NCI-H146 treated with DMSO at 0.1 percent for 48 hours (cell line): ENCODE results near the gene ISCA2.
"Not testable (repeated sequence)": the region's sequence is repeated elsewhere in the genome, so short reads cannot be mapped to it uniquely, and the experiment has no call there.

Experiments used
- DNase-seq: peaks from one replicate; lab custom pipeline; 2025; ENCODE audit not compliant: unreplicated experiment; lab: John Stamatoyannopoulos, UW

ISCA2 gene, protein sequence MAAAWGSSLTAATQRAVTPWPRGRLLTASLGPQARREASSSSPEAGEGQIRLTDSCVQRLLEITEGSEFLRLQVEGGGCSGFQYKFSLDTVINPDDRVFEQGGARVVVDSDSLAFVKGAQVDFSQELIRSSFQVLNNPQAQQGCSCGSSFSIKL

DNA sequence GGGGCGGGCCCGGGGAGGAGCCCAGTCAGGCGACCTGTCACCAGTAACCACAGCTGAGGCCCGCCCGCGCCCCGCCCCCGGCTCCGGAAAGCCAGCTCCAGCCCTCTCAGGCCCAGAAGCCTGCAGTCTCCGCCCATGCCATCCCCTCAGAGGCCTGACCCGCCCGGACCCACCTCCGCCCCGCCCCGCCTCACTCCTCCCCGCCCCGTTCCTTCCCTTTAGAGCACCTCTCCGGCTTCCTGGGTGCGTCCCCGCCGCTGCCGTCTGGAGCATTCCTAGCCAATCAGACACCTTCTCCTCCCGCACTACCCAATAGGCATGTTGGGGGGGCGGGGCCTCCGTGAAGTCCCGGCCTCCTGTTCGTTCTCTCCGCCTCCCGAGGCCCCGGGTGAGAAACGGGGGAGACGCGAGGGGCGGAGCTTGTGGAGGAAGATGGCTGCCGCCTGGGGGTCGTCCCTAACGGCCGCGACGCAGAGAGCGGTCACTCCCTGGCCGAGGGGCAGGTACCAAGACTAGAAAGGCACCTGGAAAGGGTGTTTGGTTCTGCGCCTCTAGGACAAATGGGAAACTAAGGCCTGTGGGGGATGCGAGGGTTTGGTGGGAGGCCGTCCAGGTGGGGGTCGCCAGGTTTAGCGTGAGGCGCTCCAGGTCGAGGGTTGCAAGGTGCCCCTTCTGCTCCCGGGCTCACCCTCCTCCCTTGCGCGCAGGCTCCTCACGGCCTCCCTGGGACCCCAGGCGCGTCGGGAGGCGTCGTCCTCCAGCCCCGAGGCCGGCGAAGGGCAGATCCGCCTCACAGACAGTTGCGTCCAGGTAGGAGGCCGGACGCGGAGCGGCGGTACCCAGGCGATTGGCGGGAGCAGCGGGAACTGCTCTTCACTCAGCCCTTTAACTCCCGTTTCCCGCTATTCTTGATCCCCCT lies at the start of gene ISCA2:
Gene ISCA2, plus strand, starts transcription at position 423 of the 919 bp plus-strand sequence. Its CDS starts 10 bp downstream, at position 433.
- DNase-seq: peak; percentile 93

DNA sequence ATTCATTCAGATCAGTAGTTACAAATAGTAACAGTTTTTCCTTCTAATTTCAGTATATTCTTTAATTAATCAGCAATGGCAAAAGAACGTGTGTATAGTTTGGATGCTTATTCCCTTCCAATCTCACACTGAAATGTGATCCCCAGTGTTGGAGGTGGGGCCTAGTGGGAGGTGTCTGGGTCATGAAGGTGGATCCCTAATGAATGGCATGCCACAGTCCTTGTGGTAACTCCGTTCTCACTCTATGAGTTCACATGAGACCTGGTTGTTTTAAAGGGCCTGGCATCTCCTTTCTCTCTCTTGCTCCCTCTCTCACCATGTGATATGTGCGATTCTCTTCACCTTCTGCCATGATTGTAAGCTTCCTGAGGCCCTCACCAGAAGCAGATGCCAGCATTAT lies 48.7 kb upstream of the ISCA2 start:
- no peak for DNase-seq

DNA sequence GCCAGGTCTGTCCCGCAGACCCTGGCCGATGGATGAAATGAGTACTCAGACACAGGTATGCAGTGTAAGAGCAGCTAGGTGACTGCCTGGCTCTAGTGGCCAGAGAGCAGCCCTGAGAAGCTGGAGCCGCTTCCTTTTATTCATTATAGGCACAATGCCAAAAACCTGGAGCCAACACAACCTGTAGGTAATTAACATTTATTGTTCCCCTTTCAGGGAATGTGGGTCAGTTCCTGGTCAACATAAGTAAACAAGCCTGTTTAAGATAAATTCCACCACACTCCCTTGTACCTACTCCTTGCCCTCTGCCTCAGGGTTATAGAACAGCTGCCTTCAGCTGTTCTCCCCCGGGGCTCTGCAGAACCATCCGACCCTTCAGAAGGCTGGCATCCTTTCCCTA lies 39.2 kb upstream of the ISCA2 start:
- not testable (repeated sequence) for DNase-seq

DNA sequence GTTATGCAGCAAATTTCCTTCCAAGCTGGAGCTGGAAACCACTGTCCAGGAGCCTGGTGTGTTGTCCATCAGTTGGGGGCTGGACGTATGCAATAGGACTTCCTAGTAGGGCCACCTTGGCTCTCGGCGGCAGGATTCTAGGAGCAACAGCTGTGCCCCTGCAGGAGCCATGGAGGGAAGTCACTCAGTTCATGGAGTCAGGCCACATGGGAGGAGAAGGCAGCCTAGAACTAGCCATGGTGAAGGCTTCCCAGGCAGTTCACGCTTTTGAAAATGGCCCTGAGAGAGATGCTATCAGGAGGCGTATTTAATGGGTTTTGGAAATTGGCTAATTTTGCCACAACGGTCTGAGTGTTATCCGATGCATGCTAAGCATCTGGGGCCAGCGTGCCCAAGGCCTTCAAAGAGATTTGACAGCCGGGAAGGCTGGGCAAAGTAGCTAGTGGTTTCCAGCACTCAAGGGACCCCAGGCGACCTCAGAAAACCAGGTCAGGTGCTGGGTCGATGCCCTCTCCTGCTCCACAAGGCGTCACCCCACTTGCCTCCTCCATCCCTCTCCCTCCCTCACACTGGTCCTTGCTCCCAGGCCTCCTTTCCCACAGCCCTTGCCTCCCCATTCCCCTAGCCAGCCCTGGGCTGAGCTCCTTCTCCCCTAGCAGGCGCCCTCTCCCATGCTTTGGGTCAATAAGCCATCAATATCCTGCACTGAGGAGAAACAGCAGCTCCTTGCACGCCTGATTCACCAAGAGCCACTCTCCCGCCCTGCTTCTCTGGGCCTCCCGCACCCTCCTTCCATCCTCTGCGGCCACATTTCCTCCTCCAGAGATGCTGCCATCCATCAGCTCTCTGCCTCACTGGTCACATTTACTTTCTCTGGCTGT lies 36.6 kb upstream of the ISCA2 start:
- DNase-seq: no peak

DNA sequence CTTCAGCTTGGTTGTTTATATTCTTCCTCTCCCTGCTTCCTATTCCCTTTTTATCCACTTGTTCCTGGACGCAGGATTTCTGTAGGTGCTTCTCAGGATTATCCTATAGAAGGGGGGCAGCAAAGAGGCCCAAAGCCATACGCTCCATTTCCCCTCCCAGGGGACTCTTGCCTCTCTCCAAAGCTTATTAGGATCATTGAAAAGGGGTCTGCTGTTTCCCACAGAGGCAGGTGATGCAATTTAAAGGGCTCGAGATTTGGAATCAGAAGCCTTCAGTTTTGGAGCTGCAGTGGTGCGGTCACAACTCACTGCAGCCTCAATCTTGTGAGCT lies 36.0 kb upstream of the ISCA2 start:
- no peak for DNase-seq

DNA sequence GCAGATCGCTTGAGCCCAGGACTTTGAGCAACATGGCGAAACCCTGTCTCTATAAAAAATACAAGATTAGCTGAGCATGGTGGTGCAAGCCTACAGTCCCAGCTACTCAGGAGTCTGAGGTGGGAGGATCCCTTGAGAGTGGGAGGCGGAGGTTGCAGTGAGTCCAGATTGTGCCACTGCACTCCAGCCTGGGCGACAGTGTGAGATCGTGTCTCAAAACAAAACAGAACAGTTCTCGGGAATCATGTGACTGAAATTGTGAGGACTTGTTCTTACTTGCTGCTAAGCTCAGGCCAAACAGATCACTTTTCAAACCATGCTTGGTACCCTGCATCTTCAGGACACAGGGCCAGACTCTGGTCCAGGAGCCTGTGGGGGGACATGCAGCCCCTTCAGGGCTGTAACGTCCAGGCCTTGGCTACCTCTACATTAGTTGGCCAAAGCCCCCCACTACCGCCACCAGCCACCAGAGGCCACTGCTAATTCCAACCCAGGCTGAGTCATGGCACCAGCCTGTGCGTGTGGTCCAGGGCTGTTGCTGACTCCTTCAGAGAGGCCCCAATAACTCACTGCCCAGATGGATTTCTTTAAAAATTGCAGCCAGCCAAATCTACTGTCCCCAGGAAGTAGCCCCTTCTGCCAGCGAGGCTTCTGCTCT lies 34.1 kb upstream of the ISCA2 start:
- DNase-seq: no peak

DNA sequence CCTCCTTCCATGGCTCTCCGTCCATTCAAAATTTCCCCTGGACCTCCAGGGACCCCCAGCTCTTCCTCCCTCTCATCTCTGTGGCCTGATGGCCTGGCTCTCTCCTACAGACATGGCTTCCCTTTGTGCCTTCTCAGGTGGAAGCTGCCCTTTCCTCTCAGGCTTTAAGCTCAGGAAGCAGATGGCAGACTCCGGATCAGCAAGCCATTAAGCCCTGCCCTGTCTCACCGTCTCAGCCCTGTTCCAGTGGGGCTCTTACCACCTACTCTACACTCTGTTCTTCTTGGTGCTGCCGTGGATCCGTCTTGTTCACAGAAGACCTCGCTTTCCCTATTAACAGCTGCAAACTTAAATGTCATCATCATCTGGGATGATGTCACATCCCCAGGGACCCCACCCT lies 33.6 kb upstream of the ISCA2 start:
- no peak for DNase-seq

DNA sequence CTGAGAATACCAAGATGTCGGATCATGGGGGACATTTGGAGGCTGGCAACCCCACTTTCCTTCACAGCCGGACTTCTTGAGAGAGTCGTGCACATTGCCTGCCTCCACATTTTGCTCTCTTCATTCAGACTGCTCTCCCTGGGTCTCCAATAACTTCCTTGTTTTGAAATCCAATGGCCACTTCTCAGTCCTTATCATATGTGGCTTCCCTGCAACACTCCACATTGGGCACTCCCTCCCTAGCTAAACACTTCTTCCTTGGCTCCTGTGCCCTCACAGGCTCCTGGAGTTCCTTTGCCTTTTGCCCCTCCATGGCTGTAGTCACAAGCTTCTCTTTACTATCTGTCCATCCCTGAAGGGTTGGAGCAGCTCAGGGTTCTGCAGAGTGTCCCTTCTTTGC lies 30.6 kb upstream of the ISCA2 start:
- DNase-seq: no peak

DNA sequence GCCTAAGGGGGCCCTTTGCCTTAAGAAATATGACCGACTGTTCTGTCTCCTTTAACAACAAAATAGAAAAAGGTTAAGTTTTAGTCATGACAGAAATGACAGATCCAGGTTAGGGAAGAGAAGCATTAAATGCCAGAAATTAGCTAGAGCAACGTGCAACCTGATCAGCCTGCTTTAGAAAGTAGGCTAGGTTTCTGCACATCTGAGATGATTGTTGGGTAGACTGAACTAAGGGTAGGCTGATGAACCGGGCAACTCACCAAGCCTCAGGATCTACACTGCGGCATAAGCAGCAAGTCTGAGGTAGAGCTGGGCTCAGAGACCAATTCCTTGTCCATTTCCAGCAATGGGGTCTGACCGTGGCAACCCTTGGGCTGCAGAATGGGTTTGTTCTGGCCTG lies 29.9 kb upstream of the ISCA2 start:
- DNase-seq: no peak

DNA sequence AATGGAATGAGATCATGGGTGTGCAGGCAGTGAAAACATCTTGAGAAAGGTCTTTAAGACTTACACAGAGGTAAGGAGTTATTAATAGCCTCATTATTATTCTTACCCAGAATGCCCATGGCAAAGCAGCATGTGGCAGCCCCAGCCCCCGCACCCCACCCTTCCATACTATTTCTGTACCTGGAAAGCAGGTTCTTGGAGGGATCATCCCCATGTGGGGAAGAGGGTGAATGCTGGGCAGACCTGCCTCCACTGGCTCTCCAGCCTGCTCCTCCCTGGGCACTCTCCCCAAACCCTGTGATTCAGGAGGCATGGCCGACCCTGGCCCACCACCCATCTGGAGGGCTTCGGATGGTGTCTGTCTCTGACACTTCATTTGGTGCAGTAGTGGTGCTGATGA lies 28.8 kb upstream of the ISCA2 start:
- no peak for DNase-seq

DNA sequence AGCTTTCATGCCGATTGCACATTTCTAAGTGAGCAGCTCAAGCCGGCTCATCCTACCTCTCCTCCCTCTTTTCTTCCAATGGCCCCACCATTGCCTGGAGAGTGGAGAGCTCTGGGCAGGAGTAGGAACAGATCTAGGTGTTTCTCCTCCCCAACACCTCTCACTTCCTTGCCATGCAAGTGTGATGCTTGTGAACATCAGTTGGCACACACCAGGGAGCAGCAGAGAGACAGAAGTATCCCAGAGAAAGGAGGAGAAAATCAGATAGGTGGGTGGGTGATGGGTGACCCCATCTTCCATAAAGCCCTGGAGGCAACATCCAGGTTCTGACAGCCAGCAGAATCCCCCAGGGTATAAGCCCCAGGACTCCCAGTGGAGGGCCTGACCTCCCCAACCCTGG lies 28.2 kb upstream of the ISCA2 start:
- no peak for DNase-seq

DNA sequence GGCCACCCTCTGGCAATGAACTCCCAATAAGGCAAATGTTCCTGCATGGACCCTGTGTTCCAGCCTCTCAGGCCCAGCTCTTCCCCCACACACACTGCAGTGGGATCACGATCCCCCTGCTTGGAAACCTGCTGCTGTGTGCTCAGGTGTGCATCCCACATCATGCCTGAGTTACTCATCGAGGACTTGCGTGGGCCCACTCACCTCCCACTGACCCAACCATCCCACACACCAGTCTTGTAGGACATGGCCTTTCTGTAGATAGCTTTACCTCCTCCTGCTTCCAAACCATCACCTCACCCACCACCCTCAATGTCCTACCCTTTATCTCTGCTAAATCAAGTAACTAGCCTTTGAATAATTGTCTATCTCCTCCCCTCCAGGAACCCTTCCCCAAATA lies 25.1 kb upstream of the ISCA2 start:
- no peak for DNase-seq

DNA sequence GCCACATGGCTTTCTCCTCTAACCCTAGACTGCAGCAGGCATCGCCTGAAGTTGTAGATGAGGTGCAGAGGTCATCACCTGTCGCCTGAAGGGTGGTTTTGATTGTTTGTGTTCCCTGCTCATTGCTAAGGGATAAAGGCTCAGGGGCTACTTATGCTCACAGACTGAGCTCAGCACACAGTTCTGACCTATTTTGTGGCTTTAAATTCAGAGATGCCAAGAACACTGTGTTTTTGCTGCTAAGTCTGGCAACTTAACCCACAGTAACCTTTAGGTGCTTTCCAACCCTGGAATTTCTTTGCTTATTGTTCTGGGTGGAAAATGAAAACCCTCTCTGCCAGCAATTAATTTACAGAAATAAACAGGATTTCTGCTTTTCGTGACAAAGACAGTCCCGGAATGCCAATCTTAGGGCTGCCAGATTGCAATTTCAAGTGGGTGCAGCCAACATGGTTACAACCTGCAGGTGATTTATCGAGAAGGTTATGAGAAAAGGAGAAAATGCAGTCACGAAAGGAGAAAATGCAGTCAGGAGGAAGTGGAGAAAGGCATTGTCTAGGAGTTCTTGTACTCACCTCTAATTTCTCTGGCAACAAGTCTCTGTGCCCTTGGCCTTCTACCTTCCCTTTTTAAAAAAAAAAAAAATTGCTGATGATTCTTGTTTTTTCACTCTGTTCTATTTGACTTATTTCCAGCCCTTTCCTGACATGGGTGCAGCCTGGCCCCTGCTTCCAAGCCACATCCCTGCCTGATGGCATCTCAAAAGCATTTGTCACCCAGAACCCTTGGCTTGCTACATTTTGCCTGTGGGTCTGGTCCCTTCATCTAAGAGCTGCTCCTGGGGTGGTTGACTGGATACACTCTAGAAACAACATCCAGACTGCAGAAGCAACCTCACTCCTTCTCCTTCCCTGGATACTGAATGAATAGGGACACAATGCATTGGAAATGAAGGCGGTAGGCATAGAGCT lies 23.7 kb upstream of the ISCA2 start:
- DNase-seq: no peak

DNA sequence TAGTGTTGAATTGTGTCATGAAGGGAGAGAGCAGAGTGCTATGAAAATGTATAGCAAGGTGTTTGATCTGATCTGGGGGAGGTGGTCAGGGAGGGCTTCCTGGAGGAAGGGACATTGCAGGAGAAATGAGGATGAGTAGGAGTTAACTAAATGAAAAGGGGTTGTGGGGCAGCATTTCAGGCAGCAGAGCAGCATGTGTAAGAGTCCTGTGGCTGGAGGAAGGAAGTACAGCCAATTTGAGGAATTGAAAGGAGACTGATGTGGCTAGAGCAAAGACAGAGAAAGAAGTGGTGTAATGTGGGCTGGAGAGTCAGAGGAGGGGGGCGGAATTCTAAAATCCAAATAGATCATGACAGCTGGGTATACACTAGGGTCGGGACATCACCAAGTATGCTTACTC lies 21.0 kb upstream of the ISCA2 start:
- no peak for DNase-seq

DNA sequence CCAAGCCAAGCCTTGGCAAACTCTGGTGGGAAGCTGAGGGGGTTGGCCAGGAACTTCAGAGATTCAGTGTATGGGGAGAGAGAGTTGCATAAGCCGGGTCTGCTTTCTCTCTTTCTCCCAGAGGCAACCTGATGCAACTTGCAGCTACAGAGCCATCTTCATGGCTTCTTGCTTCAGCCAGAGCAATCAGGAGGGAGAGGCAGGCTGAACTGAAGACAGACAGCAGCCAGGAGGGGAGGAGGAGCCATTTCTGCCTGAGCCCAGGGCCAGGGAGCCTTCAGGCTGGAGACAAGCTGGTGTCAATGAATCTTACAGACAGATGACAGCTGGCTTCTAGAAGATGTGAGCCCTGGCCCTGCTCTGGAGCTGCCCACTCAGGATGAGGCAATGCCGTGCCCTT lies 19.2 kb upstream of the ISCA2 start:
- DNase-seq: no peak

DNA sequence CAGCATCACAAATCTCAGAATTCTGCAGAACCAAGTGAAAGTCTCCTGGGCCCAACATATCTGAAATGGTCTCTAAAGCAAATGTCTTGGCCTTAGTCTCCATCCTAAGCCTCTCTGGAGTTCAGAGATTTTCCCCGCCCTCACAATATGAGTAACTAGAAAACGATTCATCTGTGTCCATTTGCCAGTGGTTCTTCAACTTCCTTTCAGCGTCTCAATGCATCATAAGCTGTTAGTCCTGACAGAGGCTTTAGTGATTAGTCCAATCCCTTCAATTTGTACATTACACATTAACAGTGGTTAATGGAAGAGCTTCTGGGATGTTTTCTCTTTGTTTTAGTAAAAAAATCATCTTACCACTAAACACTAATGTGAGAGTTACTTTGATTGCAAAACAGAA lies 17.9 kb upstream of the ISCA2 start:
- DNase-seq: no peak

DNA sequence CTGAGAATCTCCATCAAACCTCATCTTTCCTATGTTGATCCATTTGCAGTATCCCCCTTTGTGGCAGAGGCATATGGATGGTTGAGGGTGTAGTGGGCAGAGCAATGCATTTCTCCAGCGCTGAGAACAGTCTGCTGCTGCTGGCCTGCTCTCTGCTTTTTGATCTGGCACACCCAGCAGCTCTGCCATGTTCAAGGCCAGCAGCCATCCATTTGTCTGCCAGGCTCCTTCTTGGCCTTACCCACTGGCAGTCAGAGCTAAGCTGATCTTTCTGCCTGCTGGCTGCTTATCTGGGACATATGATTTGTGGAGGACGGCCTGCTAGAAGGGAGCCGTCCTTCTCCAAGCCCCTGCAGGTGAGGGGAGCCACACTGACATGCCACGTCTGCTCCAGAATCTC lies 17.5 kb upstream of the ISCA2 start:
- no peak for DNase-seq

DNA sequence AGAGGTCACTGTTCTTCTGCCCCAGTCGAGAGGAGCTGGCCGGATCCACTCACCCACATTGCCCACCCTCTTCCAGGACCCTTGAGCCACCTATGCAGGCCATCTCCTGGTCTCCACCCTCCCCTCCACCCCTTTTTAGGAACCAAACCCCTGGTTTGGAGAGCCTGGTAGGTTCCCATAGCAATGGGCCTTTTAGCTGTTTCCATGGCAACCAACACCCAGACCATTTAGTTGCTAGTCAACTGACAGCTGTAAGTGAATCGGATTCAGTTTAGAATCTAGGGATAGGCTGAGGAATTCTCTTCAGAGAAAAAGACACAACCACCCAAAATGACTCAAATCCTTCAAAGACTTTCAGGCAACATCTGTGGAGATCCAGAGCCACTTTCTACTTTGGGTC lies 17.0 kb upstream of the ISCA2 start:
- no peak for DNase-seq

DNA sequence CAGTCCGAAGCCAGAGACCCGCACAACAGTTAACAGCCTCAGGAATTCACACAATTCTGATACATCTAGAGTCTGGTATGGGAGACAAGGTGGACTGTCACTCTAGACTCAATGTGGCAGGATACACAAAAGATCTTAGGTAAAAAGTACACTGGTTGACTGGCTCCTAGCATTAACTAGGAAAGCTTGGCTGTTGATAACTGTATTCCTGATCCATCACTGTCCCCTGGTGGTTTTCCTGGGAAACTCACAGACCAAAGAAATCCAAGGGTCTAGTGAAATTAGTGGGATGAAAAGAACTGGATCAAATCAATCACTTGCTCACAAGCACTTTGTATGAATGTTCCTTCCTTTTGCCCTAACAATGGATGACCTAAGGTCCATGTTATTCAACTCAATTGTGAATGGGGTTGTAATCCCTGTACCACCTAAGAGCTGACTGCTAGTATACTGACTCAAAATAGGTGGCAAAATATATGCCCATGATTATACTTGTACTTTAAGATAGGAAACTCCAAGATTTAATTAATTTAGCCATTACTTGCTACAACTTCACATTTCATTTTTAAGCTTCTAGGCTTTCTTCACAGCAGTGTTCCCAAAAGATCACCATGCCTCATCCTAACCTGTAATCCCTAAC lies 14.4 kb upstream of the ISCA2 start:
- DNase-seq: peak; percentile 6

DNA sequence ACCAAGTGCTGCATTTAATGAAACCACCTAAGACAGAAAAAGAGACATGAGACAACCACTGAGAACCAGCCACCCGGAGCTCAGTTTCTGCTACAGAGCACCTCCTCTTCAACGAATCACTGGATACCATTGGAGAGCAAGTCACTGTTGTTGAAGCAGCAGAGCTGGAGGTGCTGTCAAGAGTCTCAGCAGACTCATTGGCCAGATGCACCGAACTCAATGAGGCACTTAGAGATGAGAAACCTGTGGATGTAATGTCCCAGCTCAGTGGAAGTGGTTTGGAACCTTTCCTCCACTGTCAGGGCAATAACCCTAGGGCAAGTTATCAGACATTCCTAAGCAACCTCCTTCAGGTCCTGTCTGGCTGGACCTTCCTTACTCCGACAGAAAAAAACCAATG lies 13.5 kb upstream of the ISCA2 start:
- no peak for DNase-seq
